ENCODE results near the gene TMEM81. TPM values are rescaled to one million over a fixed set of nuclear protein-coding genes. Genes with fewer than 3 reads are reported as not detected.
A peak's percentile ranks its signal among the peaks of the same experiment; 100 is the strongest.

The TMEM81 gene
- total RNA-seq, 1 donor: 1.8 TPM

DNA sequence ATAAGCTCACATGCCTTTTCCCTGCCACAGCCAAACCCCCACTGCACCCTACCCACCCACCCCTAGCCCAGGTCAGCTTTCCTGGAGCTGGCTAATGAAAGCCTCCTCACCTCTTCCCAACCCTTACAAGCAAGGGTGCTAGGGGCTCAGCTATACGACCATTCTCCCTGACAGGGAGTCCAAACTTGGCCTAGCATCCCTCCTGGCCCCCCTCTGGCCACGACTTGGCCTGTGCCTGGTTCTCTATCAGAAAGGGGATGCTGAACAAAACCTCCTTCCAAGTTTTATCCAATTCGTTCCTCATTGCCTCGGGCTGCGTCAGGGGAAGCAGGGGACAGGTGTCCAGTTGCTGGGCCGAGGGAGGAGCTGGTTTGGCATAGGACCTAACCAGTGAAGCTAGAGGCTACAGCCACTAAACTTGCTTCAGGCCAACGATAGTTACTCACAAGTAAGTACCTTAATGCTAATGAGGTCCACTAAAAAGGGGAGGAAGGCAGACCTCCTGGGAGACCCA is 8.6 kb downstream of the TMEM81 start:
- no peaks in the 10 kb centered on the region for H3K9me3 ChIP-seq (ENCODE audit: low read depth, low read length)

DNA sequence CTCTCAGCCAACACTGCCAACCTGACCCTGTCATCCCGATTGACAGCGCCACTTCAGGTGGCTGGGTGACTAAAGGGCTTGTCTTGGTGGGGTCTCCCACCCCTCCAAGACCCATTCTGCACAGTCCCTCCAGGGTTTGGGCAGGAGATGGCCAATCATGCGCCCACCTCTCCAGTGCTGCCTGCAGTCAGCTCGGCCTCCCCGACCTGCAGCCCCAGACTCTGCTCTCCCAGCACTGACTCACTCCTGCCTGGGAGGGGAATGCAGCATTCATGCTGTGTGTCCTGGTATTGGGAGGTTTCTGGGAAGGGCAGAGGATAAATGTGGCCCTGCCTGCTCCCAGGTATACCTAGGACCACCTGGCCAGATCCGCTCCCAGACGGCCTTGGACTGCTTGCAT is 9.7 kb downstream of the TMEM81 start:
- no peaks in the 10 kb centered on the region for H4K20me1 ChIP-seq (ENCODE audit: insufficient read depth, low read length)
- peaks cover 4% of the 10 kb centered on the region for H3K4me1 ChIP-seq (ENCODE audit: insufficient read depth, low read length)
- H3K27me3 ChIP-seq (ENCODE audit: insufficient read depth, low read length): no peaks in the 10 kb centered on the region
- no peak overlapping the region for H3K4me2 ChIP-seq (ENCODE audit: insufficient read depth, low read length)
- no peaks in the 10 kb centered on the region for H3K36me3 ChIP-seq (ENCODE audit: insufficient read depth, low read length)
- no peak overlapping the region for H3K4me3 ChIP-seq (ENCODE audit: insufficient read depth, low read length)
- H3K27ac ChIP-seq (ENCODE audit: low read depth, low read length): no peak overlapping the region
- H3K9me3 ChIP-seq (ENCODE audit: low read depth, low read length): no peaks in the 10 kb centered on the region
- no peak overlapping the region for H2AFZ ChIP-seq (ENCODE audit: low read length)
- DNase-seq (ENCODE audit: insufficient read length, low spot score, missing footprints): peak; percentile 72
- no peaks in the 10 kb centered on the region for H3K79me2 ChIP-seq (ENCODE audit: insufficient read depth, low read length)
- TF ChIP-seq, protein P1, sequence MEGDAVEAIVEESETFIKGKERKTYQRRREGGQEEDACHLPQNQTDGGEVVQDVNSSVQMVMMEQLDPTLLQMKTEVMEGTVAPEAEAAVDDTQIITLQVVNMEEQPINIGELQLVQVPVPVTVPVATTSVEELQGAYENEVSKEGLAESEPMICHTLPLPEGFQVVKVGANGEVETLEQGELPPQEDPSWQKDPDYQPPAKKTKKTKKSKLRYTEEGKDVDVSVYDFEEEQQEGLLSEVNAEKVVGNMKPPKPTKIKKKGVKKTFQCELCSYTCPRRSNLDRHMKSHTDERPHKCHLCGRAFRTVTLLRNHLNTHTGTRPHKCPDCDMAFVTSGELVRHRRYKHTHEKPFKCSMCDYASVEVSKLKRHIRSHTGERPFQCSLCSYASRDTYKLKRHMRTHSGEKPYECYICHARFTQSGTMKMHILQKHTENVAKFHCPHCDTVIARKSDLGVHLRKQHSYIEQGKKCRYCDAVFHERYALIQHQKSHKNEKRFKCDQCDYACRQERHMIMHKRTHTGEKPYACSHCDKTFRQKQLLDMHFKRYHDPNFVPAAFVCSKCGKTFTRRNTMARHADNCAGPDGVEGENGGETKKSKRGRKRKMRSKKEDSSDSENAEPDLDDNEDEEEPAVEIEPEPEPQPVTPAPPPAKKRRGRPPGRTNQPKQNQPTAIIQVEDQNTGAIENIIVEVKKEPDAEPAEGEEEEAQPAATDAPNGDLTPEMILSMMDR (IDR thresholded peaks at IDR 0.05; ENCODE audit: extremely low read depth, low read depth, low read length): no peak

More for the DNA sequence above, 8.6 kb downstream of the TMEM81 start:
- Histone ChIP-seq H2AFZ (ENCODE audit: low read length) (no peak overlapping the region), H3K4me3 (ENCODE audit: insufficient read depth, low read length) (no peak overlapping the region), H3K4me2 (ENCODE audit: insufficient read depth, low read length) (no peak overlapping the region), H3K4me1 (ENCODE audit: insufficient read depth, low read length) (peaks cover 4% of the 10 kb centered on the region), H3K79me2 (ENCODE audit: insufficient read depth, low read length) (no peaks in the 10 kb centered on the region), H4K20me1 (ENCODE audit: insufficient read depth, low read length) (no peaks in the 10 kb centered on the region), H3K27ac (ENCODE audit: low read depth, low read length) (no peak overlapping the region), H3K27me3 (ENCODE audit: insufficient read depth, low read length) (no peaks in the 10 kb centered on the region), H3K36me3 (ENCODE audit: insufficient read depth, low read length) (no peaks in the 10 kb centered on the region)
- DNase-seq (ENCODE audit: insufficient read length, low spot score, missing footprints): peak; percentile 34
- TF ChIP-seq, protein P1 (IDR thresholded peaks at IDR 0.05; ENCODE audit: extremely low read depth, low read depth, low read length): no peak

DNA sequence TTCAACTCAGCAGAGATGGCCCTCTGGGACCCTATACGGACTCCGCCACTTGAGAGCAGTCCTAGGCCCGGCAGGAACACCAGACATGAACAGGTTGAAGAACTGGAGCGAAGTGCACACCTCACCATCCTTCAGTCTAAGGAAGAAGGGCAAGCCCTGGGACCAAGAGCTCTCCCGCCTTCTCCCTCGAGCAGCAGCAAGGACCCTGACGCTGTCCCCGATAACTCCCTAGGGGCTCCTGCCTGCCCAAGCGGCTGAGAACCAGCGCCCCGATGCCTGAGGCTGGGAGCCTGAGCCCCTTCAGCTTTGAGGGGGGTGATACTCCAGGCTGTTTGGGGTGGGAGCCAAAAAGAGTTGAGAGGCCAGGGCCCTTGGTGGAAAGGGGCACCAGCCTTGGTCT is 10.2 kb downstream of the TMEM81 start:
- H3K4me2 ChIP-seq (ENCODE audit: insufficient read depth, low read length): no peak overlapping the region
- H3K4me1 ChIP-seq (ENCODE audit: insufficient read depth, low read length): peaks cover 4% of the 10 kb centered on the region
- H4K20me1 ChIP-seq (ENCODE audit: insufficient read depth, low read length): no peaks in the 10 kb centered on the region
- H3K36me3 ChIP-seq (ENCODE audit: insufficient read depth, low read length): no peaks in the 10 kb centered on the region
- TF ChIP-seq, protein P1 (IDR thresholded peaks at IDR 0.05; ENCODE audit: extremely low read depth, low read depth, low read length): no peak
- no peak overlapping the region for H2AFZ ChIP-seq (ENCODE audit: low read length)
- H3K79me2 ChIP-seq (ENCODE audit: insufficient read depth, low read length): no peaks in the 10 kb centered on the region
- H3K4me3 ChIP-seq (ENCODE audit: insufficient read depth, low read length): no peak overlapping the region
- no peaks in the 10 kb centered on the region for H3K9me3 ChIP-seq (ENCODE audit: low read depth, low read length)
- no peaks in the 10 kb centered on the region for H3K27me3 ChIP-seq (ENCODE audit: insufficient read depth, low read length)
- DNase-seq (ENCODE audit: insufficient read length, low spot score, missing footprints): peak; percentile 58
- H3K27ac ChIP-seq (ENCODE audit: low read depth, low read length): no peak overlapping the region

DNA sequence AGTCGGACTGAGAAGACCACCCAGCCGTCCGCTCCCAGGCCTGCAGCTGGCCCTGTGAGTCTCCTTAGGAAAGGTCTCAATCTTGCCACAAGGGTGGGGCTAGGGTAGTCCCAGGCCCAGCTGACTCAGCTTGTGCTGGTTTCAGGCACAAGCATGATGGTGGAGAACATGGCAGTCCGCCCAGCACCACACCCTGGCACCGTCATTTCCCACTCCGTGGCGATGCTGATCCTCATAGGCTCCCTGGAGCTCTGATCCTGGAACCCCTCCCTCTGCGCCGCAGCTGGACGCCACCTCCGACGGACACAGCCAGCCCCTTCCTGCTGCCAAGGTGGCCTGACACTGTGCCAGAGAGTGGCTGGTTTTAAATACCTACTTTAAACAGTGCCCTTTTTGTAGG is 10.7 kb downstream of the TMEM81 start:
- H3K9me3 ChIP-seq (ENCODE audit: low read depth, low read length): no peaks in the 10 kb centered on the region
- H3K27me3 ChIP-seq (ENCODE audit: insufficient read depth, low read length): no peaks in the 10 kb centered on the region
- no peak overlapping the region for H3K4me3 ChIP-seq (ENCODE audit: insufficient read depth, low read length)
- H3K36me3 ChIP-seq (ENCODE audit: insufficient read depth, low read length): no peaks in the 10 kb centered on the region
- DNase-seq (ENCODE audit: insufficient read length, low spot score, missing footprints): peak; percentile 91
- peak overlapping the region; percentile 41 for H2AFZ ChIP-seq (ENCODE audit: low read length)
- TF ChIP-seq, protein P1 (IDR thresholded peaks at IDR 0.05; ENCODE audit: extremely low read depth, low read depth, low read length): no peak
- H3K4me2 ChIP-seq (ENCODE audit: insufficient read depth, low read length): no peak overlapping the region
- H4K20me1 ChIP-seq (ENCODE audit: insufficient read depth, low read length): no peaks in the 10 kb centered on the region
- H3K27ac ChIP-seq (ENCODE audit: low read depth, low read length): no peak overlapping the region
- peaks cover 4% of the 10 kb centered on the region for H3K4me1 ChIP-seq (ENCODE audit: insufficient read depth, low read length)
- H3K79me2 ChIP-seq (ENCODE audit: insufficient read depth, low read length): no peaks in the 10 kb centered on the region
